ENCODE data around the gene MYO16.

Gene MYO16

DNA sequence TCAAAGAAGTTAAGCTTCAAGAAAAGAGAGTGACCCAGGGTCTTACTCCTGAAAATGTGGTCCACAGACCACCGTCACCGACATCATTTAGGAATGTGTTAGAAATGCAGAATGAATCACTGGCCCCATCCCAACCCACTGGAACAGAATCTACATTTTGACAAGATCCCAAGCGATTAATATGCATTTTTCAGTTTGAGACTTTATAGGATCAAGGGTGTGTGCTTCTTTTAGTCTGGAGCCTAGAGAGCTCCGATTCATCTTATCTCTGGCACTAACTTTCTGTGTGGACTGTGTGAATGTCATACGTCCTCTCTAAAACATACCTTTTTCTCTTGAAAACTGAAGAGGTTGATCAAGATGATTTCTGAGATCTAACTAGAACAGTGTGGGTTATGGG, 484.8 kb downstream of the MYO16 start:
- TF ChIP-seq, protein P1, sequence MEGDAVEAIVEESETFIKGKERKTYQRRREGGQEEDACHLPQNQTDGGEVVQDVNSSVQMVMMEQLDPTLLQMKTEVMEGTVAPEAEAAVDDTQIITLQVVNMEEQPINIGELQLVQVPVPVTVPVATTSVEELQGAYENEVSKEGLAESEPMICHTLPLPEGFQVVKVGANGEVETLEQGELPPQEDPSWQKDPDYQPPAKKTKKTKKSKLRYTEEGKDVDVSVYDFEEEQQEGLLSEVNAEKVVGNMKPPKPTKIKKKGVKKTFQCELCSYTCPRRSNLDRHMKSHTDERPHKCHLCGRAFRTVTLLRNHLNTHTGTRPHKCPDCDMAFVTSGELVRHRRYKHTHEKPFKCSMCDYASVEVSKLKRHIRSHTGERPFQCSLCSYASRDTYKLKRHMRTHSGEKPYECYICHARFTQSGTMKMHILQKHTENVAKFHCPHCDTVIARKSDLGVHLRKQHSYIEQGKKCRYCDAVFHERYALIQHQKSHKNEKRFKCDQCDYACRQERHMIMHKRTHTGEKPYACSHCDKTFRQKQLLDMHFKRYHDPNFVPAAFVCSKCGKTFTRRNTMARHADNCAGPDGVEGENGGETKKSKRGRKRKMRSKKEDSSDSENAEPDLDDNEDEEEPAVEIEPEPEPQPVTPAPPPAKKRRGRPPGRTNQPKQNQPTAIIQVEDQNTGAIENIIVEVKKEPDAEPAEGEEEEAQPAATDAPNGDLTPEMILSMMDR (IDR thresholded peaks at IDR 0.05): no peak
- TF ChIP-seq ZFX (IDR thresholded peaks at IDR 0.05; ENCODE audit: borderline replicate concordance): no peak
- H3K27ac ChIP-seq: no peak overlapping the region

- H3K27ac ChIP-seq: no peak overlapping the region
- no peak for TF ChIP-seq ZFX (IDR thresholded peaks at IDR 0.05; ENCODE audit: borderline replicate concordance)
- TF ChIP-seq, protein P1 (IDR thresholded peaks at IDR 0.05): no peak
These were observed 485.6 kb downstream of the MYO16 start for GRCh38 chr13:109114991-109115390.

- H3K27ac ChIP-seq: no peak overlapping the region
- TF ChIP-seq ZFX (IDR thresholded peaks at IDR 0.05; ENCODE audit: borderline replicate concordance): no peak
These were observed 489.1 kb downstream of the MYO16 start for GRCh38 chr13:109118521-109118920.

- no peak overlapping the region for H3K27ac ChIP-seq
These were observed 490.5 kb downstream of the MYO16 start for GRCh38 chr13:109119896-109120295.

DNA sequence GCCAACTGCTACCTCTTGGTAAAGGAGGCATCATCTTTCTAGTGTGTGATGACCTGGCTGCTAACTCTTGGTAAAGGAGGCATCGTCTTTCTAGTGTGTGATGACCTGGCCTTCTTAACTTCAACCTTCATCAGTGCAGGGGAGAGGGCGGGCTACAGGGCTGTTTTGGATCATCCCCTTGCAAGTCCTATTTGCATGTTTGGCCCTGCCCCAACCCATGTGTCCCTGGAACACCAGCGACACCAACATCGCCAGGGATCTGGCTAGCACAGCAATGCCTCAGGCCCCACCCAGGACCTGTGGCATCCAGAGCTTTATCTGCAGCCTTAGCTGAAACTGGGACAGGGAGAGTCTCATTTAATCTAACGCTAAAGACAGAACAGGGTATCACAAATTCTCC, 492.4 kb downstream of the MYO16 start:
- H3K27ac ChIP-seq: no peak overlapping the region
- TF ChIP-seq, protein P1 (IDR thresholded peaks at IDR 0.05): no peak
- TF ChIP-seq ZFX (IDR thresholded peaks at IDR 0.05; ENCODE audit: borderline replicate concordance): no peak

More at GRCh38 chr13:109119896-109120295, 490.5 kb downstream of the MYO16 start:
- no peak for TF ChIP-seq ZFX (IDR thresholded peaks at IDR 0.05; ENCODE audit: borderline replicate concordance)
- TF ChIP-seq, protein P1 (IDR thresholded peaks at IDR 0.05): no peak

DNA sequence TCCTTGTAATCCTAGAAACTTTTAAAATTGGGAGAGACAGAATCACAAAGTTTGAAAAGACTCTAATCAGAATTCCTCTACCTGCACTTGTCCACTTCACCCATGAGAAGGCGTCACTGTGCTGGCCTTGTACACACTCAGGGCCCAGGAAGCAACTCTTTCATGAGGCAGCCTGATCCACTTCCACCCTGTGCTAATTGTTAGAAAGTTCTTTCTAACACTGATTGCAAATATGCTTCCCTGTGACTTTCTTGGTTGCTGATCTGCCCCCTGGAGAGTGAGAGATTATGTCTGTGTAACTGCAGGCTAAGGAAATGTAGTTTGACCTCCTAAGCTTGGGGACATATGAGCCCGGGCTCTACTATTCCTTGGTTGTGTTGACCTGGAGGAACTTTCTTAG, 494.6 kb downstream of the MYO16 start:
- no peak overlapping the region for H3K27ac ChIP-seq
- TF ChIP-seq, protein P1 (IDR thresholded peaks at IDR 0.05): no peak
- no peak for TF ChIP-seq ZFX (IDR thresholded peaks at IDR 0.05; ENCODE audit: borderline replicate concordance)

GRCh38 chr13:109126178-109126577, 496.8 kb downstream of the MYO16 start:
- H3K27ac ChIP-seq: no peak overlapping the region
- TF ChIP-seq, protein P1 (IDR thresholded peaks at IDR 0.05): no peak
- TF ChIP-seq ZFX (IDR thresholded peaks at IDR 0.05; ENCODE audit: borderline replicate concordance): no peak
